Measurements from ENCODE around the gene RFC1. TPM values are rescaled to one million over a fixed set of nuclear protein-coding genes. Genes with fewer than 3 reads are reported as not detected.
"Not testable (repeated sequence)": the region's sequence is repeated elsewhere in the genome, so short reads cannot be mapped to it uniquely, and the experiment has no call there.

The RFC1 gene
- total and polyA plus RNA-seq, 5 donors = 11.2 to 37.5 (median 33.5) TPM

GRCh38 chr4:39353478-39354253 lies 12.5 kb downstream of the RFC1 start:
- H3K4me3 ChIP-seq (ENCODE audit: low read length) = peak overlapping the region; percentile 60
- ATAC-seq (peak; percentile 84 to 89), DNase-seq (no peak)
- 16% methylated on average over 5 of the region's 5 CpGs for WGBS
- H3K4me1 ChIP-seq (ENCODE audit: control insufficient read depth, insufficient read depth, low read length) = no peaks in the 10 kb centered on the region
- no peak overlapping the region for H3K27ac ChIP-seq (ENCODE audit: low read length)
- H3K27me3 ChIP-seq (ENCODE audit: control insufficient read depth, insufficient read depth) = no peaks in the 10 kb centered on the region
- intact Hi-C loops (cut with DNase I) = no loop called here
- no peaks in the 10 kb centered on the region for H3K9me3 ChIP-seq (ENCODE audit: control insufficient read depth, low read length)

GRCh38 chr4:39353149-39353477 lies 13.0 kb downstream of the RFC1 start:
- WGBS = 63% methylated on average over 6 of the region's 6 CpGs
- H3K4me3 ChIP-seq (ENCODE audit: low read length) = peak overlapping the region; percentile 60
- H3K27me3 ChIP-seq (ENCODE audit: control insufficient read depth, insufficient read depth); intact Hi-C loops (cut with DNase I); DNase-seq; H3K9me3 ChIP-seq (ENCODE audit: control insufficient read depth, low read length); ATAC-seq; H3K4me1 ChIP-seq (ENCODE audit: control insufficient read depth, insufficient read depth, low read length): not testable (repeated sequence)
- H3K27ac ChIP-seq (ENCODE audit: low read length) = peak overlapping the region; percentile 6

- H3K27ac ChIP-seq (ENCODE audit: low read length) = no peak overlapping the region
- DNase-seq (no peak), ATAC-seq (no peak)
- intact Hi-C loops (cut with DNase I) = no loop called here
- no peaks in the 10 kb centered on the region for H3K9me3 ChIP-seq (ENCODE audit: control insufficient read depth, low read length)
- 97% methylated on average over 2 of the region's 2 CpGs for WGBS
- H3K4me3 ChIP-seq (ENCODE audit: low read length) = no peak overlapping the region
- H3K4me1 ChIP-seq (ENCODE audit: control insufficient read depth, insufficient read depth, low read length) = no peaks in the 10 kb centered on the region
- no peaks in the 10 kb centered on the region for H3K27me3 ChIP-seq (ENCODE audit: control insufficient read depth, insufficient read depth)
Observed at GRCh38 chr4:39349326-39349725, 16.8 kb downstream of the RFC1 start.

GRCh38 chr4:39348371-39349315 lies 17.5 kb downstream of the RFC1 start:
- Histone ChIP-seq H3K4me3 (ENCODE audit: low read length) (no peak overlapping the region), H3K27me3 (ENCODE audit: control insufficient read depth, insufficient read depth) (no peaks in the 10 kb centered on the region), H3K9me3 (ENCODE audit: control insufficient read depth, low read length) (no peaks in the 10 kb centered on the region), H3K27ac (ENCODE audit: low read length) (no peak overlapping the region), H3K4me1 (ENCODE audit: control insufficient read depth, insufficient read depth, low read length) (no peaks in the 10 kb centered on the region)
- whole genome bisulfite sequencing = 95% methylated on average over 4 of the region's 4 CpGs
- intact Hi-C loops (cut with DNase I) = no loop called here
- ATAC-seq = no peak
- no peak for DNase-seq

- DNase-seq (no peak), ATAC-seq (no peak)
- no peaks in the 10 kb centered on the region for H3K9me3 ChIP-seq (ENCODE audit: control insufficient read depth, low read length)
- no peaks in the 10 kb centered on the region for H3K27me3 ChIP-seq (ENCODE audit: control insufficient read depth, insufficient read depth)
- no peak overlapping the region for H3K27ac ChIP-seq (ENCODE audit: low read length)
- H3K4me3 ChIP-seq (ENCODE audit: low read length) = no peak overlapping the region
- H3K4me1 ChIP-seq (ENCODE audit: control insufficient read depth, insufficient read depth, low read length) = no peaks in the 10 kb centered on the region
- 35% methylated on average over 3 of the region's 3 CpGs for WGBS
- intact Hi-C loops (cut with DNase I) = no loop called here
Observed at GRCh38 chr4:39346856-39347519, 19.2 kb downstream of the RFC1 start.

GRCh38 chr4:39342731-39343130 lies 23.4 kb downstream of the RFC1 start:
- 94% methylated on average over 7 of the region's 7 CpGs for WGBS
- Histone ChIP-seq H3K27ac (ENCODE audit: low read length) (no peak overlapping the region), H3K9me3 (ENCODE audit: control insufficient read depth, low read length) (no peaks in the 10 kb centered on the region), H3K4me3 (ENCODE audit: low read length) (no peak overlapping the region), H3K27me3 (ENCODE audit: control insufficient read depth, insufficient read depth) (no peaks in the 10 kb centered on the region), H3K4me1 (ENCODE audit: control insufficient read depth, insufficient read depth, low read length) (no peaks in the 10 kb centered on the region)
- ATAC-seq (no peak), DNase-seq (no peak)
- intact Hi-C loops (cut with DNase I) = no loop called here

- Histone ChIP-seq H3K9me3 (ENCODE audit: control insufficient read depth, low read length) (no peaks in the 10 kb centered on the region), H3K27ac (ENCODE audit: low read length) (no peak overlapping the region), H3K4me3 (ENCODE audit: low read length) (no peak overlapping the region), H3K27me3 (ENCODE audit: control insufficient read depth, insufficient read depth) (no peaks in the 10 kb centered on the region), H3K4me1 (ENCODE audit: control insufficient read depth, insufficient read depth, low read length) (no peaks in the 10 kb centered on the region)
- no peak for ATAC-seq
- intact Hi-C loops (cut with DNase I) = no loop called here
- WGBS = 74% methylated on average over 8 of the region's 8 CpGs
- DNase-seq = no peak
Observed at GRCh38 chr4:39341075-39341725, 25.0 kb downstream of the RFC1 start.

- intact Hi-C loops (cut with DNase I) = no loop called here
- ATAC-seq = no peak
- Histone ChIP-seq H3K4me3 (ENCODE audit: low read length) (no peak overlapping the region), H3K27me3 (ENCODE audit: control insufficient read depth, insufficient read depth) (no peaks in the 10 kb centered on the region), H3K4me1 (ENCODE audit: control insufficient read depth, insufficient read depth, low read length) (no peaks in the 10 kb centered on the region), H3K27ac (ENCODE audit: low read length) (no peak overlapping the region), H3K9me3 (ENCODE audit: control insufficient read depth, low read length) (no peaks in the 10 kb centered on the region)
- WGBS = 96% methylated on average over 2 of the region's 2 CpGs
- DNase-seq = no peak
Observed at GRCh38 chr4:39339968-39340367, 26.2 kb downstream of the RFC1 start.

GRCh38 chr4:39337841-39338240 lies 28.3 kb downstream of the RFC1 start:
- no peak overlapping the region for H3K27ac ChIP-seq (ENCODE audit: low read length)
- no peaks in the 10 kb centered on the region for H3K9me3 ChIP-seq (ENCODE audit: control insufficient read depth, low read length)
- no peaks in the 10 kb centered on the region for H3K4me1 ChIP-seq (ENCODE audit: control insufficient read depth, insufficient read depth, low read length)
- intact Hi-C loops (cut with DNase I) = no loop called here
- DNase-seq (no peak), ATAC-seq (no peak)
- no peak overlapping the region for H3K4me3 ChIP-seq (ENCODE audit: low read length)
- no peaks in the 10 kb centered on the region for H3K27me3 ChIP-seq (ENCODE audit: control insufficient read depth, insufficient read depth)
- 96% methylated on average over 4 of the region's 4 CpGs for WGBS

- no peak for ATAC-seq
- DNase-seq = no peak
- no peaks in the 10 kb centered on the region for H3K27me3 ChIP-seq (ENCODE audit: control insufficient read depth, insufficient read depth)
- no peak overlapping the region for H3K4me3 ChIP-seq (ENCODE audit: low read length)
- no peak overlapping the region for H3K27ac ChIP-seq (ENCODE audit: low read length)
- intact Hi-C loops (cut with DNase I) = no loop called here
- no peaks in the 10 kb centered on the region for H3K4me1 ChIP-seq (ENCODE audit: control insufficient read depth, insufficient read depth, low read length)
- H3K9me3 ChIP-seq (ENCODE audit: control insufficient read depth, low read length) = no peaks in the 10 kb centered on the region
- WGBS = 88% methylated on average over 4 of the region's 4 CpGs
Observed at GRCh38 chr4:39335566-39335965, 30.6 kb downstream of the RFC1 start.

Data from right cardiac atrium (tissue), 5 donors.